ENCODE data around the gene ATG12. TPM values are rescaled to one million over a fixed set of nuclear protein-coding genes. Genes with fewer than 3 reads are reported as not detected.
A peak's percentile ranks its signal among the peaks of the same experiment; 100 is the strongest.

The ATG12 gene
- polyA plus RNA-seq, 2 of the 4 experiments (the other 2 are of a cell fraction), result 43.3 to 126 TPM

GRCh38 chr5:115785381-115786065, 55.8 kb downstream of the ATG12 start:
- ChIA-PET POLR2A (no interaction called here), CTCF (no interaction called here)
- FAIRE-seq, result no peak

DNA sequence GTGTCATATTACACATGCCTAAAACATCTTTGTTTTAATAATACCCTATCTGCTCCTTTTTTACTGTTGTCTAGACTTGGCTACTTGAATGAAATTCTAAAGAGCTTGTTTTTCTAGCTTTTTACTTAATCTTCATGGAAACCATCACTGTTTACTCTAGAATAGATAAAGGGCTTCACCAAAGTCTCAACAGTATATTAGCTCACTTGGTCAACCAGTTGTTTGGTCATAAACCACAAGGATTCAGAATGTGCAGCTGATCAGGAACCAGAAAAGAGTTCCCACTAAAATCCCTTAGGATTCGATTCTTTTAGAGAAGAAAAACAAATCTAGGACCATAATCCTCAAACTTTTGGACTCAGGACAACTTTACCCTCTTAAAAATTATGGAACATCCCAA, 62.9 kb downstream of the ATG12 start:
- H3K27ac ChIP-seq, result no peak overlapping the region
- no peak overlapping the region for H3K4me3 ChIP-seq
- peak; percentile 7 for FAIRE-seq
- no peaks in the 10 kb centered on the region for H3K9me3 ChIP-seq
- POLR2A ChIA-PET, result no interaction called here
- ATAC-seq, result no peak
- DNase-seq (ENCODE audit: low read depth in 1 of 2, low spot score in 1 of 2), result no peak
- H3K4me1 ChIP-seq, result no peaks in the 10 kb centered on the region
- CTCF ChIA-PET, result no interaction called here
- TF ChIP-seq CHD4 (IDR thresholded peaks at IDR 0.05; ENCODE audit: borderline replicate concordance) (no peak), ELK1 (IDR thresholded peaks at IDR 0.05; ENCODE audit: low read depth, low read length) (no peak), NR3C1 (IDR thresholded peaks at IDR 0.05) (no peak), ATOH8 (CRISPR knock-in tag; IDR thresholded peaks at IDR 0.05; ENCODE audit: low read depth) (no peak), SMC3 (IDR thresholded peaks at IDR 0.05) (no peak), ZSCAN20 (CRISPR knock-in tag; IDR thresholded peaks at IDR 0.05) (no peak)
- TF ChIP-seq, protein P1, sequence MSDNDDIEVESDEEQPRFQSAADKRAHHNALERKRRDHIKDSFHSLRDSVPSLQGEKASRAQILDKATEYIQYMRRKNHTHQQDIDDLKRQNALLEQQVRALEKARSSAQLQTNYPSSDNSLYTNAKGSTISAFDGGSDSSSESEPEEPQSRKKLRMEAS (IDR thresholded peaks at IDR 0.05), result no peak
- TF ChIP-seq, protein P2, sequence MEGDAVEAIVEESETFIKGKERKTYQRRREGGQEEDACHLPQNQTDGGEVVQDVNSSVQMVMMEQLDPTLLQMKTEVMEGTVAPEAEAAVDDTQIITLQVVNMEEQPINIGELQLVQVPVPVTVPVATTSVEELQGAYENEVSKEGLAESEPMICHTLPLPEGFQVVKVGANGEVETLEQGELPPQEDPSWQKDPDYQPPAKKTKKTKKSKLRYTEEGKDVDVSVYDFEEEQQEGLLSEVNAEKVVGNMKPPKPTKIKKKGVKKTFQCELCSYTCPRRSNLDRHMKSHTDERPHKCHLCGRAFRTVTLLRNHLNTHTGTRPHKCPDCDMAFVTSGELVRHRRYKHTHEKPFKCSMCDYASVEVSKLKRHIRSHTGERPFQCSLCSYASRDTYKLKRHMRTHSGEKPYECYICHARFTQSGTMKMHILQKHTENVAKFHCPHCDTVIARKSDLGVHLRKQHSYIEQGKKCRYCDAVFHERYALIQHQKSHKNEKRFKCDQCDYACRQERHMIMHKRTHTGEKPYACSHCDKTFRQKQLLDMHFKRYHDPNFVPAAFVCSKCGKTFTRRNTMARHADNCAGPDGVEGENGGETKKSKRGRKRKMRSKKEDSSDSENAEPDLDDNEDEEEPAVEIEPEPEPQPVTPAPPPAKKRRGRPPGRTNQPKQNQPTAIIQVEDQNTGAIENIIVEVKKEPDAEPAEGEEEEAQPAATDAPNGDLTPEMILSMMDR (IDR thresholded peaks at IDR 0.05), result no peak
- WGBS (ENCODE audit: missing lambda C conversion rate), result 0% methylated on average over 1 of the region's 1 CpG
- H3K4me2 ChIP-seq, result no peak overlapping the region

More at GRCh38 chr5:115785381-115786065, 55.8 kb downstream of the ATG12 start:
- WGBS (ENCODE audit: missing lambda C conversion rate), result 18% methylated on average over 6 of the region's 6 CpGs
- H3K27ac ChIP-seq, result no peak overlapping the region
- TF ChIP-seq FOSL2 (IDR thresholded peaks at IDR 0.05), result no peak
- TF ChIP-seq FOSL2 (CRISPR knock-in tag; IDR thresholded peaks at IDR 0.05), result no peak
- no peak for TF ChIP-seq KDM1A (IDR thresholded peaks at IDR 0.05; ENCODE audit: low read depth)
- no peak for TF ChIP-seq JUNB (IDR thresholded peaks at IDR 0.05)
- no peak for TF ChIP-seq KDM5A (IDR thresholded peaks at IDR 0.05)
- TF ChIP-seq HOXB5 (CRISPR knock-in tag; IDR thresholded peaks at IDR 0.05), result no peak
- no peak for TF ChIP-seq NPAS2 (CRISPR knock-in tag; IDR thresholded peaks at IDR 0.05; ENCODE audit: borderline replicate concordance)
- no peak for ATAC-seq
- 0 out of 3 replicates have a peak, but pooled peaks cover 5% of the 10 kb centered on the region for H3K9me3 ChIP-seq
- H3K4me3 ChIP-seq, result no peak overlapping the region
- no peaks in the 10 kb centered on the region for H3K4me1 ChIP-seq
- DNase-seq (ENCODE audit: low read depth in 1 of 2, low spot score in 1 of 2), result no peak
- no peak overlapping the region for H3K4me2 ChIP-seq

Other genes with a start within 250 kb of the ATG12 start
- 0.07 and 0.34 TPM in 2 replicates for gene TICAM2, start 239.1 kb downstream of the ATG12 start, polyA plus RNA-seq (2011; rRNA removed)
- gene TICAM2, start 239.1 kb downstream of the ATG12 start, polyA plus RNA-seq (2017; fragmentation: RNase III; extraction: RNeasy Plus Mini Kit Qiagen cat#74134 plus additional on column Dnase treatment), result 0.37 to 0.77 TPM (median 0.49 TPM) in 3 replicates
- 76.1 and 99.1 TPM in 2 replicates for gene TMED7, start 215.5 kb downstream of the ATG12 start, polyA plus RNA-seq (2011; rRNA removed)
- gene TMED7, start 215.5 kb downstream of the ATG12 start, polyA plus RNA-seq (2017; fragmentation: RNase III; extraction: RNeasy Plus Mini Kit Qiagen cat#74134 plus additional on column Dnase treatment), result 50.4 to 66.3 TPM (median 60.6 TPM) in 3 replicates
- not detected in 2 replicates for gene CDO1, start 24.9 kb downstream of the ATG12 start, polyA plus RNA-seq (2011; rRNA removed)
- gene CDO1, start 24.9 kb downstream of the ATG12 start, polyA plus RNA-seq (2017; fragmentation: RNase III; extraction: RNeasy Plus Mini Kit Qiagen cat#74134 plus additional on column Dnase treatment), result not detected in 3 replicates
- gene AP3S1, start 370 bp upstream of the ATG12 start, polyA plus RNA-seq (2011; rRNA removed), result 59.4 and 103 TPM in 2 replicates
- gene AP3S1, start 370 bp upstream of the ATG12 start, polyA plus RNA-seq (2017; fragmentation: RNase III; extraction: RNeasy Plus Mini Kit Qiagen cat#74134 plus additional on column Dnase treatment), result 75.7 to 82.3 TPM (median 75.7 TPM) in 3 replicates
- 0.16 and 0.19 TPM in 2 replicates for gene LVRN, start 120.9 kb upstream of the ATG12 start, polyA plus RNA-seq (2011; rRNA removed)
- gene LVRN, start 120.9 kb upstream of the ATG12 start, polyA plus RNA-seq (2017; fragmentation: RNase III; extraction: RNeasy Plus Mini Kit Qiagen cat#74134 plus additional on column Dnase treatment), result 0.03 to 0.06 TPM (median 0.05 TPM) in 3 replicates
- gene ARL14EPL, start 190.9 kb upstream of the ATG12 start, polyA plus RNA-seq (2011; rRNA removed), result 0.21 TPM in 2 replicates
- 0.05 to 0.12 TPM (median 0.12 TPM) in 3 replicates for gene ARL14EPL, start 190.9 kb upstream of the ATG12 start, polyA plus RNA-seq (2017; fragmentation: RNase III; extraction: RNeasy Plus Mini Kit Qiagen cat#74134 plus additional on column Dnase treatment)
- gene COMMD10, start 243.5 kb upstream of the ATG12 start, polyA plus RNA-seq (2011; rRNA removed), result 49.6 and 63.9 TPM in 2 replicates
- gene COMMD10, start 243.5 kb upstream of the ATG12 start, polyA plus RNA-seq (2017; fragmentation: RNase III; extraction: RNeasy Plus Mini Kit Qiagen cat#74134 plus additional on column Dnase treatment), result 38.4 to 40.8 TPM (median 40.2 TPM) in 3 replicates